ENCODE results near the gene MRTO4. TPM values are rescaled to one million over a fixed set of nuclear protein-coding genes. Genes with fewer than 3 reads are reported as not detected.

The MRTO4 gene
- total RNA-seq, 1 donor from 2014 or later = 32.0 TPM

DNA sequence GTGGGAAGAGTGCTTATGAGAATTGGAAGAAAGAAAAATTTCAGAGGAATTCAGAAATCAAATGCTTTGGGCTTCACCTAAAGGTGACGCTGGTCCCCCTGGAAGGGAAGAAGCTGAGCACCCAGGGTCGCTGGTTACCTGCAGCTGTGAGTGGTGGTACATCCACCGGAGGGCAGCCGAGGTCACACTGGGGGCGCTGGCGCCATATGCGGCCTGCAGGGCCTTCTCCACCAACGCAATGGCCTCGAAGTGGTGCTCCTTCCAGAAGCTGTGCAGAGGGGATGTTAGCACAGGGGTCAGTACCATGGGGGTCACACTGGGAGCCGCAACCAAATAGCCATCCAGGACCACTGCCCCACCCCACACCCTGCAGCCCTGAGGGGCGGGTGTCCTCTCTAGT lies 54.3 kb downstream of the MRTO4 start:
- TF ChIP-seq, protein P1, sequence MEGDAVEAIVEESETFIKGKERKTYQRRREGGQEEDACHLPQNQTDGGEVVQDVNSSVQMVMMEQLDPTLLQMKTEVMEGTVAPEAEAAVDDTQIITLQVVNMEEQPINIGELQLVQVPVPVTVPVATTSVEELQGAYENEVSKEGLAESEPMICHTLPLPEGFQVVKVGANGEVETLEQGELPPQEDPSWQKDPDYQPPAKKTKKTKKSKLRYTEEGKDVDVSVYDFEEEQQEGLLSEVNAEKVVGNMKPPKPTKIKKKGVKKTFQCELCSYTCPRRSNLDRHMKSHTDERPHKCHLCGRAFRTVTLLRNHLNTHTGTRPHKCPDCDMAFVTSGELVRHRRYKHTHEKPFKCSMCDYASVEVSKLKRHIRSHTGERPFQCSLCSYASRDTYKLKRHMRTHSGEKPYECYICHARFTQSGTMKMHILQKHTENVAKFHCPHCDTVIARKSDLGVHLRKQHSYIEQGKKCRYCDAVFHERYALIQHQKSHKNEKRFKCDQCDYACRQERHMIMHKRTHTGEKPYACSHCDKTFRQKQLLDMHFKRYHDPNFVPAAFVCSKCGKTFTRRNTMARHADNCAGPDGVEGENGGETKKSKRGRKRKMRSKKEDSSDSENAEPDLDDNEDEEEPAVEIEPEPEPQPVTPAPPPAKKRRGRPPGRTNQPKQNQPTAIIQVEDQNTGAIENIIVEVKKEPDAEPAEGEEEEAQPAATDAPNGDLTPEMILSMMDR (IDR thresholded peaks at IDR 0.05; ENCODE audit: unreplicated experiment) = no peak
- Mint-ChIP-seq H3K4me3 (no peak overlapping the region), H3K27ac (no peak overlapping the region), H3K9me3 (no peaks in the 10 kb centered on the region), H3K27me3 (ENCODE audit: low read depth) (no peaks in the 10 kb centered on the region), H3K4me1 (peaks cover 6% of the 10 kb centered on the region), H3K36me3 (peaks cover 41% of the 10 kb centered on the region)
- no peak for DNase-seq (ENCODE audit: low spot score in 2 of 2, unreplicated experiment in 2 of 2)

DNA sequence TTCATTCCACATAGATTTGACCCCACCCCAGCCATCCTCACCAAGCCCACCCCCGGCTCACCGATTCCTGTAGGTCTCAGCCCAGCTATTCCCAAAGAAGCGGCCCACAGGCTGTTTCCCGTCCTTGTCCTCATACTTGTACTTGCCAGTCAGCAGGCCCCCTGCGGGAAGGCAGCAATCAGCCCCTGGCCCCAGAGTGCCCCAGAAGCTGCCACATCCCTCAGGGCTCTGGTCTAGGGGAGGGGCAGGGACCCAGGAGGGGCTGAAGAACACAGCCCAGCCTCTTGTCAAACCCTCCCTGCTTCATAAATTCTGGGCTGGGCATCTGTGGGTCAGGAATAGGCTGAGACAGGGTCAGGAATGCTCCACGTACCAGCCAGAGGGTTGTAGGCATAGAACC lies 55.3 kb downstream of the MRTO4 start:
- TF ChIP-seq, protein P1 (IDR thresholded peaks at IDR 0.05; ENCODE audit: unreplicated experiment) = no peak
- Mint-ChIP-seq H3K36me3 (peaks cover 38% of the 10 kb centered on the region), H3K4me3 (no peak overlapping the region), H3K27me3 (ENCODE audit: low read depth) (no peaks in the 10 kb centered on the region), H3K27ac (no peak overlapping the region), H3K9me3 (no peaks in the 10 kb centered on the region), H3K4me1 (peaks cover 10% of the 10 kb centered on the region)
- DNase-seq (ENCODE audit: low spot score in 2 of 2, unreplicated experiment in 2 of 2) = no peak

DNA sequence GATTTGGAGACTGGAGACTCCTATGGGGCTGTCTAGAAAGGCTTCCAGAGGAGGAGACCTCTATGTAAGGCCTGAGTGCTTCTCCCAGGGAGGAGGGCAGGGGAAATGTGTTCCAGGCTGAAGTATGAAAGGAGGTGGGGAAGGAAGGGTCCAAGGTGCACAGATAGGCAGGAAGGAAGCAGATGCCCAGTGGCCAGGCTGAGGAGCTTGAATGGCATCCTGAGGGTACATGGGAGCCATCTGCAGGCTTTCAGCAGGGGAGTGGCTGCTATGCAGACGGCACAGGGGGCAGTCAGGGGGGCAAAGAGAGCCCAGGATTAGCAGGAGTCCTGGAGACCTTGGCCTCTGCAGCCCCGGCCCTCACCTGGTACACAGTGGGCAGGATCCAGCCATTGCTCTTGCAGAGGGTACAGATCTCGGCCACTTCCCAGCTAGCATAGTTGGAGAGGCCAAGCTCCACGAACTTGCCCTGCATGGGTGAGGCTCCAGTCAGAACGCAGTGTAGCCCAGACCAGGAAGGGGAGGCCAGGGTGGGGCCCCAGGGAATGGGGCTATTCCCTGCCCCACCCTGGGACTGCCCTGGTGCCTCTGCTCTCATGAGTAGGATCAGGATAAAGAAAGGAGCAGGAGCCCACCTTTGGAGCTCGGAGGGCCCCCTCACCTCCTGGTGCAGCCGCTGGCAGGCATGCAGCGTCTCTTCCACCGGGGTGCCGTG lies 56.3 kb downstream of the MRTO4 start:
- Mint-ChIP-seq H3K27me3 (ENCODE audit: low read depth) (no peaks in the 10 kb centered on the region), H3K9me3 (no peaks in the 10 kb centered on the region), H3K4me3 (no peak overlapping the region), H3K4me1 (peaks cover 14% of the 10 kb centered on the region), H3K27ac (no peak overlapping the region), H3K36me3 (peaks cover 31% of the 10 kb centered on the region)
- no peak for DNase-seq (ENCODE audit: low spot score in 2 of 2, unreplicated experiment in 2 of 2)
- TF ChIP-seq, protein P1 (IDR thresholded peaks at IDR 0.05; ENCODE audit: unreplicated experiment) = no peak

DNA sequence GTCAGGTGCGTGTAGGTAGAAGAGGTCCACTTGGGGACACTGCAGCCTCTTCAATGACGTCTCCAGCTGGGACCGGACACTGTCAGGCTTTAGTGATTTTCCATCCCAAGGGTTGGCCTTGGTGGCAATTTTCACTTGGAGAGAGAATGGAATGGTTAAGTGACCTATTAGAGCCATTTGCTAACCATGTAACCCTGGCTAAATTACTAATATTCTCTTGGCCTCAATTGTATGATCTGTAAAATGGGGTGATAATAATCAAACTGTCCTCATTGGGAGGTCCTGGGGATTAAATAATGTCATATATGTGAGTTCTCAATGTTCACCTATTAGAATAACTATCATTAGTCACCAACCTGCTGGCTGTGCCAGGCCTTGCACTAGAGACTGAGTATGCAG lies 56.9 kb downstream of the MRTO4 start:
- DNase-seq (ENCODE audit: low spot score in 2 of 2, unreplicated experiment in 2 of 2) = no peak
- Mint-ChIP-seq H3K27me3 (ENCODE audit: low read depth) (no peaks in the 10 kb centered on the region), H3K4me1 (peaks cover 19% of the 10 kb centered on the region), H3K27ac (no peak overlapping the region), H3K9me3 (no peaks in the 10 kb centered on the region), H3K36me3 (peaks cover 27% of the 10 kb centered on the region), H3K4me3 (no peak overlapping the region)
- TF ChIP-seq, protein P1 (IDR thresholded peaks at IDR 0.05; ENCODE audit: unreplicated experiment) = no peak

DNA sequence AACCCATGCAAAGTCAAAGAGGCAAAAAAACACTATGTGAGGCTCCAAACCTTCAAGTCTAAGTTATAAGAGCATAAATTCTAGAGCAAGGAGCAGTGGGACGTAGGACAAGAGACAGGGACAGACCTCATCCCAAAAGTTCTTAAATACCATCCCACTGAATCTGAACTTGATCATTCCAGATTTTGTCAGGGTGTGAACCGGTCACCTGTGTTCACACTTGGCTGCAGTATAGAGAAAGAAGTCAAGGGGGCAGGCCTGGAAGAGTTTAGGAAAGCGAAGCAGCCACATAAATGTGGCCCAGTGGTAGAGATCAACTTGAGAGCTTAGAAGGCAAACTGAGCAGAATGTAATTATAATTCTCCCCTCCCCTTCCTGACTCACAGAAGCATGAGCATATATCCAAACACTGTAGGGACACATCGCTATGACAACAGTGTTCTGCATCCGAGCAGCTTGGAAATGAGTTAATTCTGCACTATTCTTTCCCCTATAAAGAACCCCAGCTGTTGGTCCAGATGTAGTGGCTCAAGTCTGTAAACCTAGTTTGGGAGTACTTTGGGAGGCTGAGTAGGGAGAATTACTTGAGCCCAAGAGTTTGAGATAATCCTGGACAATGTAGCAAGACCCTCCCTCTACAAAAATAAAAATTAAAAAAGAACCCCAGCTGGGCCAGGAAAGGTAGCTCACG lies 57.7 kb downstream of the MRTO4 start:
- peaks cover 23% of the 10 kb centered on the region for H3K36me3 Mint-ChIP-seq
- H3K9me3 Mint-ChIP-seq = no peaks in the 10 kb centered on the region
- peaks cover 20% of the 10 kb centered on the region for H3K4me1 Mint-ChIP-seq
- H3K4me3 Mint-ChIP-seq = no peak overlapping the region
- no peak overlapping the region for H3K27ac Mint-ChIP-seq
- no peaks in the 10 kb centered on the region for H3K27me3 Mint-ChIP-seq (ENCODE audit: low read depth)
- TF ChIP-seq, protein P1 (IDR thresholded peaks at IDR 0.05; ENCODE audit: unreplicated experiment) = no peak
- DNase-seq (ENCODE audit: low spot score in 2 of 2, unreplicated experiment in 2 of 2) = no peak

Other genes starting within 250 kb of the MRTO4 start
- gene UBR4, start 41.5 kb upstream of the MRTO4 start, total RNA-seq = 206 to 222 TPM (median 215 TPM) in 3 replicates
- 63.1 to 68.5 TPM (median 63.8 TPM) in 3 replicates for gene EMC1, start 281 bp upstream of the MRTO4 start, total RNA-seq
- 2.5 to 3.1 TPM (median 2.8 TPM) in 3 replicates for gene AKR7A3, start 37.0 kb downstream of the MRTO4 start, total RNA-seq
- 52.7 to 56.0 TPM (median 53.7 TPM) in 3 replicates for gene AKR7A2, start 60.3 kb downstream of the MRTO4 start, total RNA-seq
- 20.7 to 23.3 TPM (median 20.9 TPM) in 3 replicates for gene SLC66A1, start 60.5 kb downstream of the MRTO4 start, total RNA-seq
- gene CAPZB, start 233.7 kb downstream of the MRTO4 start, total RNA-seq = 192 to 209 TPM (median 204 TPM) in 3 replicates